ENCODE results near the gene CBX1.

Gene CBX1

DNA sequence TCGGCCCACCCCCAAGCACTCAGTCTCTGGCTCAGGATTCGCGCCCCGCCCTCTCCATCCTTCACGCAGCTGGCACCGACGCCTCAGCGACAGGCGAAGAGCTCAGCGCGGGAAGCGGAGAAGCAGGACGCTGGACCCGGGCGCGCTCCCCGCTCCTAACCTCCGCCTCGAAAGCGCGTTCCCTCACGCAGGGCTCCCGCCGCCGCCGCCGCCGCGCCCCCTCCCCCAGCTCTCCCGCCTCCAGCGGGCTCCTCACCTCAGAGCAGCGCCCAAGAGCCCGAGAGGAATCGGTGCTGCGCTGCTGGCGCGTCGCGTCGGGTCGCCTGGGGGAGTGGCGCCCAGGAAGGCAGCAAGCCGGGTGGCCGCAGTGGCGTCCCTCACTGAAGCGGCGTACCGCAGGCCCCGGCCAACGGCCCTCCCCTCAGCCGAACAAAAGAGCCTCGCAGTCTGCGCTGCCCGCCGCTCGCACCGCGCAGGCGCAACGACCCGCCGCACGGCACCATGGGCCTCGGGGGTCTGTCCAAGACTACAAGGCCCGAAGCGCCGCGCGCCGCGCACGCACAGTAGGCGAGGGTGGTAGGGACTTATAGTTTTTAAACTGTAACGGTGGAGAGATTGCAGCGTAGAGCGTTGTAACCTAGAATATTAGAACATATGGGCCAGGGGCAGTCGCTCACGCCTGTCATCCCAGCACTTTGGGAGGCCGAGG lies at the start of gene CBX1:
TSS of gene CBX1 (minus strand) at position 467 of the 709 bp plus-strand sequence. CDS start 24,474 bp downstream, outside the sequence.
- DNase-seq, result peak; percentile 94

DNA sequence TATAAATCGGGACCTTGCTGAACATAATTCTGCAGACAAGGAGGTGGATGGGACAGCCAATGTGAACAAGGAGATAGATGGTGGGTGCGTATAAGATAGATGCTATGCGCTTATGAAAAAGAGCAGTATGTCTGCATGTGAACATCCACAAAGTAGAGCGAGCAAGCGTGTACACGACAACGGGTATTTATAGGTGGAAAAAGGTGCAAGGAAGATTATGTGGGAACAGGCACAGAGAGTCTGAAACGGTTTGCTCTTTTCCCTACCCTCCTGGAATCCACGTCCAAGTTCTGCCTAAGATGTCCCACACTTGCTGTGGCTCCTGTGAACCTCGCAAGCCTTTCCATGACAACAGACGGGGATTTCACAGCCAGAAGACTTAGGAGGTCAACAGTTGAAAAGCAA lies 49.3 kb upstream of the CBX1 start:
- DNase-seq, result no peak

DNA sequence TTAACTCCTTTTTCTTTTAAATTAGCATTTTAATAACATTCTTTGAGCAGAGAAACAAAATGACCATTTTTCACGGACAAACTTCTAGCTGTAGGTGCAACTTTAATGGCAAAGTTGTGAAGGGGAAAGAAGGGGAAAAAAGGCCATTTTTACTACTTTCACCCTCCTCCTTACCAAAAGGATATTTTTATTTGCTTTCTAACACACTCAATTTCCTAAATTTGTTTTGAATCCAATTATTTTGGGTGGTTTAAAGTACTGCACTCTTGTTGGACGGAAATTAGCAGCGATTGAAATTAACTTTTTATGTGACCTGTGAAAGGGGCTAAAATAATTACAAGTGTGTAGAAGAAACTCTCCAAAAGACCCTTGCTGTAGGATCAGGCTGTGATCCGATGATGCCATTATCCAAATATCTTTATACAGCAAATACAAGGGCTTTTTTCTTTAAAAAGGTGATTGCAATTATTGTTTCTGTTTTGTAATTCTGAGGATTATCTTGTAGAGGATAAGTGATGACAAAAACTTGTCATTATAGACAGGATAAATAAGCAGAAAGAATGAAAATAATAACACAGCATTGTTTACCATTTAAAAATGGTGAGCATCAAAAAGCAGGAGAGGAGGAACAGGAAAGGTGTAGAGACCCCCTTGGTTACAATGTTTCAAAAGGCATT lies 48.6 kb upstream of the CBX1 start:
- no peak for DNase-seq

- peak; percentile 38 for DNase-seq
These were observed 47.8 kb upstream of the CBX1 start for GRCh38 chr17:48148854-48149786.

GRCh38 chr17:48148029-48148770 lies 46.9 kb upstream of the CBX1 start:
- no peak for DNase-seq

DNA sequence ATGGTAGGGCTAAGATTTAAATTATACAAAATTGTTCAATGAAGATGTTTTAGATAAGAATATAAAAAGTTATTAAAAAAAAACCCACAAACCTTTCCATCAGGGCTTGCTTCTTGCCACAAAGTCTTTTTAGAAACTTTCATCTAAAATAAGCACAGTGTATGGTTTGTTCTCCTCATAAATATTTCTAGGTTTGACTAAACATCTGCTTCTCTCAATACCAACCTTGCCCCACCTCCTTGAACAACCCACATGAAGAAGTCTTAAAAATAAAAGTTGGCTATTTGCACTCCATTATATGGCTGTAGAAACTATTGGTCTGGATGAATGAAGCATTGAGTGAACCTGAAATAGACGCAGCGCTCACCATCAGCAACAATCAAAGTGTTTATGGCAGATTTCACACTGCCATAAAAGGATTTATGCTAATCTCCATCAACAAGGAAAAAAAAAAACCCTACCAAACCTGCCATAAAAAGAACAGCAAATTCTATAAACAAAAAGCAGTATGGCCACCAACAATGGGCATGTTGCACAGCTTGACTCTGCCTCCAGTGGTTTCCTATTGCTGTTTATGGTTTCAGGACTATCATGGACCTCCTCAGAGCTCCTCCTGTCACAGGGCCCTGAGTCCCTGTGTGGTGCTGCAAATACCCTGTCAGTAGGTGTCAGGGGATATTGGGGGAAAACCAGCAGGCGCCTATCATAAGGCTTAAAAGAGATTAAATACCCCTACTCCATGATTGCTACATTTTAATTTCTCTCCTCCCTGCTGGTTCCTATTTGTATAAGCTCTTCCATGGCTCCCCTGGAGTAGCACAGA lies 43.9 kb upstream of the CBX1 start:
- no peak for DNase-seq

DNA sequence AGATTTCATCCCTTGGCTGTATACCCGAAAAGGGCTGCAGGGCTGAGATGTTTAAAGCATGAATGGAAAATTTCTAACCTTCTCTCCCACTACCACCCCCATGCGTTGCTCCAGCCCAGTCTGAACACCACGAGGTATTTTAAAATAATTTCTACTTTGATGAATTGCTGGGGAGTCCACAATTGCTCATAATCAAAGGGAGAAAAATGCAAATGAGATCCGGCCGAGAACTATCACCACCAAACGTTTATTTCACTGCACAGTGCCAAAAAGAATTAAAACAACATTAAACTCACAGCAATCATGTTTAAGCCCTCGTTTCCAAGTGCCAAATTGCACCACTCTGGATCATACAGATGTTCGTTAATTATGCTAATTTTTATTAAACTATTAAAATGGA lies 43.0 kb upstream of the CBX1 start:
- DNase-seq, result no peak

GRCh38 chr17:48143629-48144028 lies 42.4 kb upstream of the CBX1 start:
- DNase-seq, result no peak

DNA sequence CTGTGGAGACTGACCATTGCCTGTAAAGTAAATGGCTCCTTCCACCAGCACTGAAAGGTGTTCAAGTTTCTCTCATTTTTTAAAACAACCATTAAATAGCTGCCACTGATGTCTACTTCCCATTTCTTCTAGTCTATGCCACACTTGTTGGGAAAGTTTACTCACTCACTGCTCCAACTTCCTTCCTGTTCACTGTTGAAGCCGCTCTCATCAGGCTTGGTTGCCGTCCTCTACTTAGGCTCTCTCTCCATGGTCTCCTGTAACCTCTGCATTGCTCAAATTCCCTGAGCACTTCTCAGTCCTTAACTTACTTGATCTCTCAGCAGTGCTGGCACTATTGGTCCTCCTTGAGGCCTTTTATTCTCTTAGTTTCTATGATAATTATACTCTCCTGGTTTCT lies 38.7 kb upstream of the CBX1 start:
- DNase-seq, result no peak

DNA sequence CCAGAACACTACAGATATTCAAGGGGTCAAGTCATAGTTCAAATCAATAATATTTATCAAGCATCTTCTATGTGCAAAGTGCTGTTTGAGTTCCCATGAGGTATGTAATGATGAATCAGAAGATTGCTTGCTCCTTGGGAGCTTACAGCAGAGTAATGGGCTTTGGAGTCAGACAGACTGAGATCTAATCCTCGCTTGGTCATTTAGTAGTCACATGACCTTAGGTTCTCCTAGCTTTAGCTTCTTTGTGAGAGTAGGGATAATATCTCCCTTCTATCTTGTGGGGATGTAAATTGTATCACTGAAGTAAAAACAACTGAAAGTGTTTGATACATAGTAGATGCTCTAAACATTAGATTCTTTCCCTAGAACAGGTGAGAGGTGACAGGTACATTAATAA lies 36.4 kb upstream of the CBX1 start:
- DNase-seq, result no peak

- no peak for DNase-seq
These were observed 33.7 kb upstream of the CBX1 start for GRCh38 chr17:48134912-48135480.

DNA sequence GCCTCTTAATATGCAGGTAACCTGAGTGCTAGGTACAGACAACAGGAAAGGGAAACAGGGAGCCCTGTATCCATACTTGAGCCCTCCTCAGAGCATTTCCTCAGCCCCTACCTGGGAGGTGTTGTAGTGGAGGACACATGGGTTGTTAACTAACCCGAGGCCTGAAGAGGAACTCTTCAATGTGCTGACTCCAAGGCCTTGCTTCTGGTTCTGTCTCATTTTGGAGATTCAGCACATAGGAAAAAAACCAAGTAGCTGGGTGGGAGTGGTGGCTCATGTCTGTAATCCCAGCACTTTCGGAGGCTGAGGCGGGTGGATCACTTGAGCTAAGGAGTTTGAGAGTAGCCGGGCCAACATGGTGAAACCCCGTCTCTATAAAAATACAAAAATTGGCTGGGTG lies 31.1 kb upstream of the CBX1 start:
- no peak for DNase-seq

- DNase-seq, result peak; percentile 67
These were observed 30.0 kb upstream of the CBX1 start for GRCh38 chr17:48131216-48131824.

DNA sequence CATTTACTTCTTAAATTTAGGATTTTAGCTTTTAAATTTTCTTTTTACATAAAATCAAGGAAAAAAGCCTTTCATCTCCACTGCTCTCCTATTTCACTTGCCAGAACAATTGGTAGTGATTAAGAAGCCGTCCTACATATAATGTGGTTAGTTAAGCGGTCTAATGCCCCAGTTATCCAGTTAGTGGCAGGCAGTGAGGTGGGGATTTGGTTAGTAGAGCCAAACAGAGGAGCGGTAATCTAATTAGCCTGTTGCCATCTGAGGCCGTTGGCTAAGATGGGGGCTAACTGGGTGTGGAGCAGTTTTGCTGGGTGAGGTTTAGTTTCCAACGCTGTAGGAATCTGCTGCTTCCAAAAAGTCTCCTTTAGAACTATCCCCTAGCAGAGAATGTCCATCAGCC lies 28.7 kb upstream of the CBX1 start:
- no peak for DNase-seq

GRCh38 chr17:48128400-48128799 lies 27.1 kb upstream of the CBX1 start:
- DNase-seq, result no peak

GRCh38 chr17:48127371-48128051 lies 26.2 kb upstream of the CBX1 start:
- peak; percentile 15 for DNase-seq

DNA sequence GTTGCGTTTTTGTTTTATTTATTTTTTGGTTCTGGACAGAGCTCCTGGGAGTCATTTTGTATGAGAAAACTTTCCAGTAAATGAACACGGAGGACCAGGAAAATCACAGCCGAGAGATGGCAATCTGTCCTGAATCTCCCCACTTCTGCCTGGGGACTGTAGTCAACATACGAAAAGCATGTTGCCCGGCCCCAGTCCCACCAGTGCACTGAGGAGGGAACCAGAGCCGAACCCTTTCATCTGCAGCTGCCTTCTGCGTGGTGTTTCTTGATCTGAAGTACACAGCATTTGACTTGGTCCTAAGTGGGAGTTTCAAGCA lies 25.2 kb upstream of the CBX1 start:
- DNase-seq, result no peak

DNA sequence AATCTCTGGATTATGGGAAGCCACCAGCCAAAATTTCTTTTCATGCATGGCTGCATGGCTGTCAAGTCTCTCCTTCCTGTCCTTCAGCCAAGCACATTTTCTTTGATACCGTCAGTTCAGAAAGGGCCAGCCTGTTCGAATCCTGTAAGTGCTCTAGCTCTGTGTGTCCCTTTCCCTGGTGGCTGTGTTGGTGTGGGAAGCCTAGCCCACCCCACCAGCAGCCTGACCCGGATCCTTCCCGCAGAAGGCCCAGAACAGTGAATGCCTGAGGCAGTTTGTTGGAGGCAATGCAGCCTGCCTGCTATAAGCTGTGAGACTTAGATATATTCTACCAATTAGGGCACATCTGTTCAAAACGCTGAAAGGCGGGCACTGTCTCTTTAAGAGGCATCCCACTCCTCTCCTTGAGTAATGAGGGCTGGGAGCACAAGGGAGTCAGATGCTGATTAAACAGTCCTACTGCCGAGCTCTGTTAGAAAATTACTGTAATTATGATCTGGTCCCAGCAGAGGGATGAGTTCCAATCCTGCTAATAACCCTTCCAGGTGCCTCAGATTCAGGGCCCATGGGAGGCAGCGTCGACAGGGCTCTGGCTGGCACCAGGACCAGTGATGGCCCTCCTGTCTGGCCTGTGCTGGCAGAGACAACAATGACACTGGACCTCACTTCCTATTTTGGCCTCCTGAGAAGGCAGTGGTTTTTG lies 24.7 kb upstream of the CBX1 start:
- DNase-seq, result no peak

DNA sequence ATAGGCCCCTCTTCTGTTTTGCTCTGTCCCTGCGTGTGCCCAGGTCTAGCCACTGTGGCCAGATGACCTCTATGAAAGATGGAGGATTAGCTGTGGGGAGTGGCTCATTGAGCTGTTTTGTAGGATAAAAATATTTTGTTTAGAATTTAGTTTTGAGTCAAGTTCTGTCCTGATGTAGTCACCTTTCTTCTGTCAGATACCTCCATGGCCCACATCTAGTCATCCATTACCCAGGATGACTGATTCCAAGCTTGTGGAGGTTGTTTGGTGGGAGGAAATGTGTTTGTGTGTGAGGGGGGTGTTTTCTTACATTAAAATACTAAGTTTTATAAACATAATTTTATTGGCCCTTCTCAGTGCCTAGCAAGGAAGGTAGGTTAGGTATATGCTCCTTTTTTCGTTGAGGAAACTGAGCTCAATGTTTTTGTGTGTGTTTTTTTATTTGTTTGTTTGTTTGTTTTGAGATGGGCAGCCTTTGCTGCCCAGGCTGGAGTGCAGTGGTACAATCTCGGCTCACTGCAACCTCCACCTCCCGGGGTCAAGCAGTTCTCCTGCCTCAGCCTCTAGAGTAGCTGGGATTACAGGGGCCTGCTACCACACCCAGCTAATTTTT lies 22.6 kb upstream of the CBX1 start:
- DNase-seq, result no peak

- no peak for DNase-seq
These were observed 21.8 kb upstream of the CBX1 start for GRCh38 chr17:48123111-48123510.
